Measurements from ENCODE around the gene ANKRA2. TPM values are rescaled to one million over a fixed set of nuclear protein-coding genes. Genes with fewer than 3 reads are reported as not detected.

ANKRA2 gene
- total RNA-seq, 2 donors from 2014 or later: 14.2 to 20.5 TPM

DNA sequence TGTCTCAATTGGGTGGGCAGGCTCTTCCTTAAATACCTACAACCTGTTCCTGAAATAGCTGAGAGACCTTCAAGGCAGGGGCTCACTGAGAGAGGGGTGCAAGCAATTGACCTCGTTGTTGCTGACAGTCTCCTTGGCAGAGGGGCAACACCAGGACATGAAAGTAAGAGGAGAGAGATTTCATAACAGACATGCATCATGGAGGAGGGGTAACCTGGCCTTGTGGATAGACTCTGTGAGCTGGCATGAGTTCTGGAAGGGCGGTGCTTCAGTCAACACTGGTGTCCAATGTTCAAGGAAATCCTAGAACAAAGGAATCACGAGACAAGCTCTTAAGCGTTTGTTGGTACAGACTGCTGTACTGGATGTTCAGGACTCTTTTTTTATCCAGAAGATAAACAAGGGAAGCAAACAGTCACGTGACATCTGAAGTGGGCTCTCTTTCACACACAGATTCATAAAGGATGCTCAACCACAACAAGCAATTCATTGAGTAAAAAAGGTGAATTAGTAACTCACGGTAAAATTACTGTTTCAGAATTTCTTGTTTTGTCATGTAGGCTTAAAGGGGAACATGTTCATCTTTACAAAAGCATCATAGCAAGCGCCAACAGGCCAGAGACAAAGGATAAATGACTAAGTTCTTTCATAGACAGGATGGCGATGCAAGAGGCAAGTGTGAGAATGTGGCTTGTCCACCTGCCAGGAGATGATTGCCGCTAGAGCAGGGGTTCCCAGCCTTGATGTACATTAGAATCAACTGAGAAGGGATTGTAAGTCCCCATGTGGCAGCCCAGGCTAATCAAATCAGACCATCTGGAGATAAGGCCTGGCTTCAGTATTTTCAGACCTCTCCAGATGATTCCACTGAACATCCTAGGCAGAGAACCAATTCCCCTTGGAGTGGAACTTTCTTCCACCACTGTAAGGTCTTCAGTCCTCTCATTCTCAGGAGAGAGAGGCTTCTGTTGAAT is 20.7 kb downstream of the ANKRA2 start:
- Histone ChIP-seq H3K27ac (ENCODE audit: low read depth, low read length) (no peak overlapping the region), H3K9me3 (ENCODE audit: control insufficient read depth, low read length) (no peaks in the 10 kb centered on the region), H3K4me3 (ENCODE audit: low read length) (no peak overlapping the region), H3K9ac (ENCODE audit: extremely low read depth, low read length, poor library complexity, severe bottlenecking) (no peak overlapping the region), H3K36me3 (ENCODE audit: control insufficient read depth, insufficient read depth, low read length) (no peaks in the 10 kb centered on the region), H3K4me1 (ENCODE audit: control insufficient read depth, insufficient read depth, low read length) (no peaks in the 10 kb centered on the region), H3K27me3 (ENCODE audit: control insufficient read depth, insufficient read depth, low read length, poor library complexity, severe bottlenecking) (no peaks in the 10 kb centered on the region)
- TF ChIP-seq, protein P1, sequence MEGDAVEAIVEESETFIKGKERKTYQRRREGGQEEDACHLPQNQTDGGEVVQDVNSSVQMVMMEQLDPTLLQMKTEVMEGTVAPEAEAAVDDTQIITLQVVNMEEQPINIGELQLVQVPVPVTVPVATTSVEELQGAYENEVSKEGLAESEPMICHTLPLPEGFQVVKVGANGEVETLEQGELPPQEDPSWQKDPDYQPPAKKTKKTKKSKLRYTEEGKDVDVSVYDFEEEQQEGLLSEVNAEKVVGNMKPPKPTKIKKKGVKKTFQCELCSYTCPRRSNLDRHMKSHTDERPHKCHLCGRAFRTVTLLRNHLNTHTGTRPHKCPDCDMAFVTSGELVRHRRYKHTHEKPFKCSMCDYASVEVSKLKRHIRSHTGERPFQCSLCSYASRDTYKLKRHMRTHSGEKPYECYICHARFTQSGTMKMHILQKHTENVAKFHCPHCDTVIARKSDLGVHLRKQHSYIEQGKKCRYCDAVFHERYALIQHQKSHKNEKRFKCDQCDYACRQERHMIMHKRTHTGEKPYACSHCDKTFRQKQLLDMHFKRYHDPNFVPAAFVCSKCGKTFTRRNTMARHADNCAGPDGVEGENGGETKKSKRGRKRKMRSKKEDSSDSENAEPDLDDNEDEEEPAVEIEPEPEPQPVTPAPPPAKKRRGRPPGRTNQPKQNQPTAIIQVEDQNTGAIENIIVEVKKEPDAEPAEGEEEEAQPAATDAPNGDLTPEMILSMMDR (conservative IDR thresholded peaks at IDR 0.05): no peak
- no peak for DNase-seq
- H3K27me3 Mint-ChIP-seq (ENCODE audit: insufficient read depth): peaks cover 6% of the 10 kb centered on the region
- H3K36me3 Mint-ChIP-seq (ENCODE audit: low read depth): no peaks in the 10 kb centered on the region
- H3K27ac Mint-ChIP-seq: no peak overlapping the region
- H3K4me1 Mint-ChIP-seq: no peaks in the 10 kb centered on the region
- no peaks in the 10 kb centered on the region for H3K9me3 Mint-ChIP-seq
- 93 to 95% methylated on average over 8 to 9 of the region's 9 CpGs for WGBS, 2 experiments (ENCODE audit: insufficient coverage in 1 of 2, insufficient read length in 1 of 2)
- no peak overlapping the region for H3K4me3 Mint-ChIP-seq

DNA sequence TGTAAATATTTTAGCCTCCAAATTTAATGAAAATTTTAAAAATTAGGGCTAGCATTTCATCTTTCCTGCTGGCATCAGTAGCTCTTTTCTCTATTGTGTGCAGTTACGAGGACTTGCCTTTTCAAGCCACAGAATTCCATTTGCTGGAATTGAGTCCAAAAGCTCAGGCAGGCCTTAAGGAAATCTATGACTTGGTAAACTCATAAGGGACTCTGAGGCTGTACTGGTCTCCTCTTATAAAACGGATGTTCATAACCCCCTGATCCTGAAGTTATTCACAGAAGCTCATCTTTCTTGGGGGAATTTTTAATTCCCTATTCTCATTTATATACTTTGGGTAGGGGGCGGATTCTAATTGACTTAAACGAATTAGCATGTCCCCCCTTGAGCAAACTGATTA is 23.4 kb downstream of the ANKRA2 start:
- Histone ChIP-seq H3K9ac (ENCODE audit: extremely low read depth, low read length, poor library complexity, severe bottlenecking) (no peak overlapping the region), H3K9me3 (ENCODE audit: control insufficient read depth, low read length) (no peaks in the 10 kb centered on the region), H3K27ac (ENCODE audit: low read depth, low read length) (no peak overlapping the region), H3K4me3 (ENCODE audit: low read length) (no peak overlapping the region), H3K36me3 (ENCODE audit: control insufficient read depth, insufficient read depth, low read length) (no peaks in the 10 kb centered on the region), H3K27me3 (ENCODE audit: control insufficient read depth, insufficient read depth, low read length, poor library complexity, severe bottlenecking) (no peaks in the 10 kb centered on the region), H3K4me1 (ENCODE audit: control insufficient read depth, insufficient read depth, low read length) (no peaks in the 10 kb centered on the region)
- Mint-ChIP-seq H3K4me1 (no peaks in the 10 kb centered on the region), H3K27me3 (ENCODE audit: insufficient read depth) (peaks cover 8% of the 10 kb centered on the region), H3K9me3 (no peaks in the 10 kb centered on the region), H3K27ac (no peak overlapping the region), H3K4me3 (no peak overlapping the region), H3K36me3 (ENCODE audit: low read depth) (no peaks in the 10 kb centered on the region)
- TF ChIP-seq, protein P1 (conservative IDR thresholded peaks at IDR 0.05): no peak
- no peak for DNase-seq
- 75 to 78% methylated on average over 1 to 4 of the region's 4 CpGs for WGBS, 2 experiments (ENCODE audit: insufficient coverage in 1 of 2, insufficient read length in 1 of 2)

DNA sequence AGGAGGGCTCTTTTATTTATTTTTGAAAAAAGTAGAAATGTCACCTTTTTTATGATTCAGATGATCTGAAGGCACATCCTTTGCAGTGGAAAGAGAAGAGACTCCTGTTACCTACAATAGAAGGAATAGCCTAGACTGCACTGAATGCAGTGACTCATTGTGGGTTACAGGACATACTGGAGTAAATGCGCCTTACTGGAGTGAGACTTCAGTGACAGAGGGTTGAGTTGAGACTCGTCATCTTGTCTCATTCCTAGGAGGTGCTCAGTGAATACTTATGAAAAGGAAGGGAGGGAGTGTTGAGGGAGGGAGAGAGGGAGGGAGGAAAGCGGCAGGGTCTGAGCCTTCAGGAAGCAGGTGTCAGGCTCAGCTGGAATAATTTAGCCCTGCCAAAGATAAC is 25.2 kb downstream of the ANKRA2 start:
- no peaks in the 10 kb centered on the region for H3K4me1 Mint-ChIP-seq
- TF ChIP-seq, protein P1 (conservative IDR thresholded peaks at IDR 0.05): no peak
- H3K36me3 Mint-ChIP-seq (ENCODE audit: low read depth): no peaks in the 10 kb centered on the region
- peaks cover 8% of the 10 kb centered on the region for H3K9me3 Mint-ChIP-seq
- no peak overlapping the region for H3K9ac ChIP-seq (ENCODE audit: extremely low read depth, low read length, poor library complexity, severe bottlenecking)
- no peak overlapping the region for H3K4me3 Mint-ChIP-seq
- no peak for DNase-seq
- H3K36me3 ChIP-seq (ENCODE audit: control insufficient read depth, insufficient read depth, low read length): no peaks in the 10 kb centered on the region
- no peaks in the 10 kb centered on the region for H3K27me3 ChIP-seq (ENCODE audit: control insufficient read depth, insufficient read depth, low read length, poor library complexity, severe bottlenecking)
- H3K27ac ChIP-seq (ENCODE audit: low read depth, low read length): no peak overlapping the region
- H3K27me3 Mint-ChIP-seq (ENCODE audit: insufficient read depth): peaks cover 8% of the 10 kb centered on the region
- H3K4me1 ChIP-seq (ENCODE audit: control insufficient read depth, insufficient read depth, low read length): no peaks in the 10 kb centered on the region
- H3K4me3 ChIP-seq (ENCODE audit: low read length): no peak overlapping the region
- no peak overlapping the region for H3K27ac Mint-ChIP-seq
- WGBS, 2 experiments (ENCODE audit: insufficient coverage in 1 of 2, insufficient read length in 1 of 2): 80 to 83% methylated on average over 2 to 3 of the region's 3 CpGs
- peaks cover 12% of the 10 kb centered on the region for H3K9me3 ChIP-seq (ENCODE audit: control insufficient read depth, low read length)
